ENCODE results near the gene KLHL7. TPM values are rescaled to one million over a fixed set of nuclear protein-coding genes. Genes with fewer than 3 reads are reported as not detected.

KLHL7 gene
- total and polyA plus RNA-seq, 4 donors = 5.4 to 14.1 (median 9.9) TPM

DNA sequence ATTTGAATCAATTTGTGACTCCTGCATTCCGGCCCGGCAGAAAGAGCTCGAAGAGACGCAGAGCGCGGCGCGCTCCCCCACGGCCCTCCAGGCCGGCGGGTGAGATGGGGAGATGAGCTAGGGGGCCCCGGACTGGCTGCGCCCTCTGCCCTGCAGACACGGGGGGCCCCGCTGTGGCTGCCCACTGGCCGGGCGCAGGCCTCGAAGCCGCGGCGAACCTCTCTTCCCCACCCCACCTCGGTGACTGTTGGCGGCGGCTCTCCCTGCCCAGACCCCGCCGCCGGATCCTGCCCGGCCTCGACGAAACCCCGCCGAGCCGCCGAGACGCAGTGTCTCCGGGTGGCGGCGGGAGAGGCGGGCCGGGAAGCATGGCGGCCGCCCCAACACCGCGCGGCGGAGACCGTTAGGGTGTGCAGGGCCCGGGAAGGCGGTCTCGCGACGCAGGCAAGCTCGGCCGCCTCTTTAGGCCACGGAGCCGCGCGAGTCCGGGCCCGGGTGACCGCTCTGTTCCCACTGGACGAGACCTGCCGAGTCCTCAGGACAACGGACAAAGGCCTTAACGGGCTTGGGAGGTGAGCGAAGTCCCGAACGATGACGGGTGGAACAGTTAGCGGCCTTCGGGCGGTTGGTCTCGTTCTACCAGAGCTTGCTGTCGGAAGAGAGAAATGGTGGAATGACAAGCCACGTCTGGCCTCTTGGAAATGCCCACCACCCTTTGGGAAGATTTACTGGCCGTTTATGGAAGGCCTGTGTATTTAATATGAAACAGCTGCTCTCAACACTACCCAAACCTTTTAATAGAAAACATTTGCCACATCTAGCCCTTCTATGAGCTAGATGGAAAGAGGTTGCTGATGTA lies 100.6 kb downstream of the KLHL7 start:
- Histone ChIP-seq H3K27me3 (ENCODE audit: control insufficient read depth in 4 of 4, insufficient read depth in 4 of 4, low read length in 3 of 4) (no peaks in the 10 kb centered on the region), H3K27ac (ENCODE audit: low read depth in 1 of 2, low read length in 2 of 2) (no peak overlapping the region), H3K9ac (ENCODE audit: low read depth in 1 of 2, low read length in 2 of 2) (no peak overlapping the region), H3K4me1 (ENCODE audit: control insufficient read depth in 4 of 4, insufficient read depth in 4 of 4, low read length in 3 of 4) (no peaks in the 10 kb centered on the region), H3K36me3 (ENCODE audit: control insufficient read depth in 4 of 4, insufficient read depth in 3 of 4, low read depth in 1 of 4, low read length in 3 of 4) (peaks cover 0 to 5% (median 1%) of the 10 kb centered on the region in 4 donors), H3K4me3 (ENCODE audit: low read depth in 1 of 3, low read length in 3 of 3) (peak overlapping the region in 1 of 3 donors; percentile 22), H3K9me3 (ENCODE audit: control insufficient read depth in 4 of 4, low read length in 3 of 4) (peaks cover 0 to 2% (median 0%) of the 10 kb centered on the region in 4 donors)
- peak; percentile 50 for DNase-seq (ENCODE audit: low spot score)
- no peak for TF ChIP-seq YY1 (IDR thresholded peaks at IDR 0.05)
- 46% methylated on average over 76 of the region's 76 CpGs for WGBS

DNA sequence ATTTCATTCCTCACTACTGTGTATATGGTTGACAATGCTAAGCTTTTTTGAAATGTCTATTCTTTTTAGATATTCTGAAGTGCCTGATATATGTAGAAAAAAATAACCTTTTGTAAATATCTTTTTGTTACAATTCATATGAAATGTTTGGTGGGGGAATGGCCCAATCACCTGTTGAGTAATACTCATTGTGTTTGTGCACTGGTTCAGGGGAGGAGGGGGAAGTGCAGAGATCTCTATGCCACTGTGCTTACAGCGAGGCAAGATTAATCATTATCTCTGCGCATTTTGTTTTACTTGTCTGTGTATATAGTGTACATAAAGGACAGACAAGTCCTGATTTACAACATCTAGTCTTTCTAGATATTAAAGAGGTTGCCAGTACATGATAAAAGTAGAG lies 101.4 kb downstream of the KLHL7 start:
- TF ChIP-seq, protein P1, sequence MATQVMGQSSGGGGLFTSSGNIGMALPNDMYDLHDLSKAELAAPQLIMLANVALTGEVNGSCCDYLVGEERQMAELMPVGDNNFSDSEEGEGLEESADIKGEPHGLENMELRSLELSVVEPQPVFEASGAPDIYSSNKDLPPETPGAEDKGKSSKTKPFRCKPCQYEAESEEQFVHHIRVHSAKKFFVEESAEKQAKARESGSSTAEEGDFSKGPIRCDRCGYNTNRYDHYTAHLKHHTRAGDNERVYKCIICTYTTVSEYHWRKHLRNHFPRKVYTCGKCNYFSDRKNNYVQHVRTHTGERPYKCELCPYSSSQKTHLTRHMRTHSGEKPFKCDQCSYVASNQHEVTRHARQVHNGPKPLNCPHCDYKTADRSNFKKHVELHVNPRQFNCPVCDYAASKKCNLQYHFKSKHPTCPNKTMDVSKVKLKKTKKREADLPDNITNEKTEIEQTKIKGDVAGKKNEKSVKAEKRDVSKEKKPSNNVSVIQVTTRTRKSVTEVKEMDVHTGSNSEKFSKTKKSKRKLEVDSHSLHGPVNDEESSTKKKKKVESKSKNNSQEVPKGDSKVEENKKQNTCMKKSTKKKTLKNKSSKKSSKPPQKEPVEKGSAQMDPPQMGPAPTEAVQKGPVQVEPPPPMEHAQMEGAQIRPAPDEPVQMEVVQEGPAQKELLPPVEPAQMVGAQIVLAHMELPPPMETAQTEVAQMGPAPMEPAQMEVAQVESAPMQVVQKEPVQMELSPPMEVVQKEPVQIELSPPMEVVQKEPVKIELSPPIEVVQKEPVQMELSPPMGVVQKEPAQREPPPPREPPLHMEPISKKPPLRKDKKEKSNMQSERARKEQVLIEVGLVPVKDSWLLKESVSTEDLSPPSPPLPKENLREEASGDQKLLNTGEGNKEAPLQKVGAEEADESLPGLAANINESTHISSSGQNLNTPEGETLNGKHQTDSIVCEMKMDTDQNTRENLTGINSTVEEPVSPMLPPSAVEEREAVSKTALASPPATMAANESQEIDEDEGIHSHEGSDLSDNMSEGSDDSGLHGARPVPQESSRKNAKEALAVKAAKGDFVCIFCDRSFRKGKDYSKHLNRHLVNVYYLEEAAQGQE (IDR thresholded peaks at IDR 0.05) = no peak
- TF ChIP-seq NR2F2 (IDR thresholded peaks at IDR 0.05) (no peak), JUND (IDR thresholded peaks at IDR 0.05) (peak in 1 of 2 donors; percentile 3), TAF1 (conservative IDR thresholded peaks at IDR 0.05) (no peak), FOXA1 (IDR thresholded peaks at IDR 0.05) (no peak), HNF4G (IDR thresholded peaks at IDR 0.05) (no peak), EGR1 (IDR thresholded peaks at IDR 0.05; ENCODE audit: low read depth in 2 of 2) (no peak), MAX (IDR thresholded peaks at IDR 0.05) (no peak), SP1 (IDR thresholded peaks at IDR 0.05) (no peak), YY1 (IDR thresholded peaks at IDR 0.05) (peak; percentile 19), CTCF (IDR thresholded peaks at IDR 0.05; ENCODE audit: low read depth, low read length, missing input control) (no peak), FOXA2 (IDR thresholded peaks at IDR 0.05) (no peak), HNF4A (conservative IDR thresholded peaks at IDR 0.05) (peak in 1 of 2 donors; percentile 23), RAD21 (IDR thresholded peaks at IDR 0.05) (no peak), GABPA (IDR thresholded peaks at IDR 0.05 in 1 of 2, conservative IDR thresholded peaks at IDR 0.05 in 1 of 2) (no peak), RXRA (IDR thresholded peaks at IDR 0.05) (peak in 1 of 2 donors; percentile 29)
- TF ChIP-seq, protein P2, sequence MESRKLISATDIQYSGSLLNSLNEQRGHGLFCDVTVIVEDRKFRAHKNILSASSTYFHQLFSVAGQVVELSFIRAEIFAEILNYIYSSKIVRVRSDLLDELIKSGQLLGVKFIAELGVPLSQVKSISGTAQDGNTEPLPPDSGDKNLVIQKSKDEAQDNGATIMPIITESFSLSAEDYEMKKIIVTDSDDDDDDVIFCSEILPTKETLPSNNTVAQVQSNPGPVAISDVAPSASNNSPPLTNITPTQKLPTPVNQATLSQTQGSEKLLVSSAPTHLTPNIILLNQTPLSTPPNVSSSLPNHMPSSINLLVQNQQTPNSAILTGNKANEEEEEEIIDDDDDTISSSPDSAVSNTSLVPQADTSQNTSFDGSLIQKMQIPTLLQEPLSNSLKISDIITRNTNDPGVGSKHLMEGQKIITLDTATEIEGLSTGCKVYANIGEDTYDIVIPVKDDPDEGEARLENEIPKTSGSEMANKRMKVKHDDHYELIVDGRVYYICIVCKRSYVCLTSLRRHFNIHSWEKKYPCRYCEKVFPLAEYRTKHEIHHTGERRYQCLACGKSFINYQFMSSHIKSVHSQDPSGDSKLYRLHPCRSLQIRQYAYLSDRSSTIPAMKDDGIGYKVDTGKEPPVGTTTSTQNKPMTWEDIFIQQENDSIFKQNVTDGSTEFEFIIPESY (IDR thresholded peaks at IDR 0.05) = no peak
- TF ChIP-seq, protein P3, sequence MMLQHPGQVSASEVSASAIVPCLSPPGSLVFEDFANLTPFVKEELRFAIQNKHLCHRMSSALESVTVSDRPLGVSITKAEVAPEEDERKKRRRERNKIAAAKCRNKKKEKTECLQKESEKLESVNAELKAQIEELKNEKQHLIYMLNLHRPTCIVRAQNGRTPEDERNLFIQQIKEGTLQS (IDR thresholded peaks at IDR 0.05) = no peak
- Histone ChIP-seq H3K27ac (ENCODE audit: low read depth in 1 of 2, low read length in 2 of 2) (no peak overlapping the region), H3K36me3 (ENCODE audit: control insufficient read depth in 4 of 4, insufficient read depth in 3 of 4, low read depth in 1 of 4, low read length in 3 of 4) (peaks cover 0 to 2% (median 0%) of the 10 kb centered on the region in 4 donors), H3K4me3 (ENCODE audit: low read depth in 1 of 3, low read length in 3 of 3) (no peak overlapping the region), H3K27me3 (ENCODE audit: control insufficient read depth in 4 of 4, insufficient read depth in 4 of 4, low read length in 3 of 4) (no peaks in the 10 kb centered on the region), H3K4me1 (ENCODE audit: control insufficient read depth in 4 of 4, insufficient read depth in 4 of 4, low read length in 3 of 4) (no peaks in the 10 kb centered on the region), H3K9me3 (ENCODE audit: control insufficient read depth in 4 of 4, low read length in 3 of 4) (peaks cover 0 to 2% (median 0%) of the 10 kb centered on the region in 4 donors), H3K9ac (ENCODE audit: low read depth in 1 of 2, low read length in 2 of 2) (no peak overlapping the region)
- 48% methylated on average over 2 of the region's 2 CpGs for WGBS
- DNase-seq (ENCODE audit: low spot score) = no peak
